ACHN (cell line): ENCODE results near the gene SLC16A10.
"Not testable (repeated sequence)": the region's sequence is repeated elsewhere in the genome, so short reads cannot be mapped to it uniquely, and the experiment has no call there.

Experiments
- DNase-seq: peaks from one replicate; pipeline ENCODE4 v3.0.0-alpha.2; 2015
- in situ Hi-C: cut with HindIII; loops from 2 replicates; pipeline ENCODE4 v1.10.0; 2017; ENCODE audit warnings: low sequenced_read_pairs, low pct_ligation_motif_present, low pct_unique_long_range_greater_than_20kb

Gene SLC16A10

DNA sequence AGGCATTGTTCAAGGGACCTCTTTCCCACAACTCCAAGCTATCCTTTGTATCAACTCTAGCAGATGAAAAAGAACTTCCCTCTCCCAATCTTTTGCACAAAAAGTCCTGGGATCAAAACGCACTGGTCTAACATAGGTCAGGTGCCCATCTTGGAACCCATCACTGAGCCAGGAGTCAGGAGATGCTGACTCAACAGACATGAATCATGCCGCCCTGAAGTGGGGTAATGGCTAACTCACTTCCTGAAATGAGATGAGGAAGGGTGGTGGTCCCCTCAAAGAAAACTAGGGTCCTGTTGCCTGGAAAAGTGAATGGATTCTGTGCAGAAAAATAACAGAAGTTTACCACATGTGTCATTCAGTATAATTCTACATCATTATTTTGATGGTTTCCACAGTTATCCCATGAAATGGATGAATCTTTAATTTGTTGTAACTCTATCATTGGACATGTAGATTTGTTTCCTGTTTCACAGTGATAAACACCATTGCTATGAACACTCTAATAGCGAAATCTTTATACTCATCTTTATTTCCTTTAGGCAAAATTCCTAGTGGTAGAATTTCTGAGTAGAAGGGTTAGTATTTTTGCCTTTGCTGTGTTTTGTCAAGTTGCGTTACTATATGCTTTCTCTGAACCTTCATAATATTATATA lies 151.3 kb downstream of the SLC16A10 start:
- in situ Hi-C loops, result no loop called here
- peak; percentile 62 for DNase-seq

DNA sequence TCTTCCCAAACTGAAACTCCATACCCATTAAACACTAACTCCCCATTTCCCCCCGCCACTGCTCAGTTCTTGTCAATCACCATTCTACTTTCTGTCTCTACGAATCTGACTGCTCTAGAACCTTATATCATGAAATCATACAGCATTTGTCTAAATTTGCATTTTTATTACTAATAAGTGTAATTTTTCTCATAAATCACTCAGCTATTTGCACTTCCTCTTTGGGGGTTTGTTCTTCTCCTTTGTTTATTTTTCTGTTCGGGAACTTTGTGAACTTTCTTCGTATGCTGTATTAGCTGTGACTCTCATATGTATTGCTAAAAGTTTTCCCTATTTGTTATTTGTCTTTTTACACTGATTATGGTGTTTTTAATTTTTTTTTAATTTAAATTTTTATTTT lies 152.2 kb downstream of the SLC16A10 start:
- DNase-seq, result no peak
- in situ Hi-C loops, result no loop called here

DNA sequence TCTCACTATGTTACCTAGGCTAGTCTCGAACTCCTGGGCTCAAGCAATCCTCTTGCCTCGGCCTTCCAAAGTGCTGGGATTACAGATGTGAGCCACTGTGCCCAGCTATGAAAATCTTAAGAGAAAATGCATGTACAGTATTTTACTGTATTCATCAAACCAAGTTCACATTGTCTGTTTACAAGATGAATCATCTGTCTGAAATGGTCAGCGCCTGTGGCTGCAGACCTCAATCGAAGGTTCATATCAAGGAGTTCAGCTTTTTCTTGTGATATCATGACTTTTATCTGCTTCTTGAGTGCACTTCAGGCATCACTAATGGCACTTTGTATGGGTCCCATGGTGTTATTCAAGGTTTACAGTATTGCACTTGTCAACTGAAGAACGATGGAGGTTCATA lies 155.1 kb downstream of the SLC16A10 start:
- DNase-seq, result peak; percentile 19

DNA sequence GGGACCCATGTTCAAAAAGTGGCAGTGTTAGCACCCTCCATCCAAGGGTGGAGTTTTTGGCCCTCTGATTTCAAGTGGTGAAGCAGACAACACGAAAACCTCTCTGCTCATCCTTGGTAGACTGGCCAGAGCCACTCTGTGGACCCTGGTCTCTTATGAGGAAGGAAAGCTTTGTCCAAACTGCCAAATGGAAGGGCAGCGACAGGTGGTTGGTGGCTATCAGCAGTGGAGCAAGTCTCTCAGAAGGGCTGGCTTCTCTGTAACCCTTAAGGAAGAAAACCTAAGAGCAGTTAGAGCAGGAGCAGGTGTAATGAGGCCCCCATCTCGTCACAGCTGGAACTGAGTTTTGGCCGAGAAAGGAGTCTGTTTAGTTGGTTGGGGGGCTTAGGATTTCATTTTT lies 155.8 kb downstream of the SLC16A10 start:
- in situ Hi-C loops, result no loop called here
- DNase-seq, result no peak

More for the DNA sequence above, 155.1 kb downstream of the SLC16A10 start:
- in situ Hi-C loops, result no loop called here

DNA sequence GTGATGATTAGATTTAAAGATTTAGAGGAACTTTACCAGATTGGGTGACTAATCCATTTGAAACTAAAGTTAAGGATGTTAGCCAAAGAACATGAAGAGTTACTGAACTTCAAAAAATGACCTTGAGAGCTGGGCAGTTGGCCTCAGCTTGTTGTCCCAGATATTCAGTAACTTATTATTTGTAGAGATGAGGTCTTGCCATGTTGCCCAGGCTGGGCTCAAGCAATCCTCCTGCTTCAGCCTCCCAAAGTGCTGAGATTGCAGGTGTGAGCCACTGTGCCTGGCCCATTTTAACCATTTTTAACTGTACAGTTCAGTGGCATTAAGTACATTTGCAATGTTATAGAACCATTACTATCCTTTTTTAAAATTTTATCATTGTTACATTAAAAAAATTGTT lies 161.5 kb downstream of the SLC16A10 start:
- no peak for DNase-seq
- in situ Hi-C loops, result no loop called here

DNA sequence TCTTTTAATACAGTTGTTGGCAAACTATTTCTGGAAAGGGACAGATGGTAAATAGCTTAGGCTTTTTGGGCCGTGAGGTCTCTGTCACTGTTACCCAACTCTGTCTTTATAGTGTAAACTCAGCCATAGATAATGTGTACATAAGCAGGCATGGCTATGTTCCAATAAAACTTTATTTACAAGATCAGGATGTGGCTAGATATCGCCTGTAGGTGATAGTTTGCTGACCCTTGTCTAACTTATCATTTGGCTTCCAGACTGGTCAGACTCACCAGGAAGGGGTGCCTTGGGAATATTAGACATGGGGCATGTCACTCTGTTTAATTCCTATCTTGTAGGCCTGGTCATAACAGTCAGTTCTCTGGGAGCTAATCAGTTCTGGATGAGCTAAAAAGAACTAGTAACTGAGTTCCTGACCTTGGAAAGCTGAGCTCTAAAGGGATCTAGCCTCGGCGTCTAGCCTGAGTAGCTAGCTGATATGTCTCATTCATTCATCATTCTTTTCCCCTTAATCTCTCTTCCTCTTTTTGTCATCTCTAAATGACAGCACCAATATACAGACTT lies 163.6 kb downstream of the SLC16A10 start:
- DNase-seq, result no peak
- in situ Hi-C loops, result no loop called here

DNA sequence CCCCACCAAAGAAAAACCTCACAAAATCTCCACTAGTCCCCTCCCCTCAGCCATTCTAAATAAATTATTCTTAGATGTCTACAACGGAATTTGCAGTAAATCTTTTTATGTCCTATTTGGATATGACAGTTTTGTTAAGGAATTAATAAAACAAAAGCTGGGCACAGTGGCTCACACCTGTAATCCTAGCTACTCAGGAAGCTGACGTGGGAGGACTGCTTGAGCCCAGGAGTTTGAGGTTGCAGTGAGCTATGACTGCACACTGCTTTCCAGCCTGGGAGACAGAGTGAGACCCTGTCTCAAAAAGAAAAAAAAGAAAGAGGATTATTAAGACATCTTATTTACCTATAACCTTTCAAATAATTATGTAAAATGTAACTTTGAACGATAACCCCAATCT lies 165.4 kb downstream of the SLC16A10 start:
- no peak for DNase-seq
- in situ Hi-C loops, result no loop called here

DNA sequence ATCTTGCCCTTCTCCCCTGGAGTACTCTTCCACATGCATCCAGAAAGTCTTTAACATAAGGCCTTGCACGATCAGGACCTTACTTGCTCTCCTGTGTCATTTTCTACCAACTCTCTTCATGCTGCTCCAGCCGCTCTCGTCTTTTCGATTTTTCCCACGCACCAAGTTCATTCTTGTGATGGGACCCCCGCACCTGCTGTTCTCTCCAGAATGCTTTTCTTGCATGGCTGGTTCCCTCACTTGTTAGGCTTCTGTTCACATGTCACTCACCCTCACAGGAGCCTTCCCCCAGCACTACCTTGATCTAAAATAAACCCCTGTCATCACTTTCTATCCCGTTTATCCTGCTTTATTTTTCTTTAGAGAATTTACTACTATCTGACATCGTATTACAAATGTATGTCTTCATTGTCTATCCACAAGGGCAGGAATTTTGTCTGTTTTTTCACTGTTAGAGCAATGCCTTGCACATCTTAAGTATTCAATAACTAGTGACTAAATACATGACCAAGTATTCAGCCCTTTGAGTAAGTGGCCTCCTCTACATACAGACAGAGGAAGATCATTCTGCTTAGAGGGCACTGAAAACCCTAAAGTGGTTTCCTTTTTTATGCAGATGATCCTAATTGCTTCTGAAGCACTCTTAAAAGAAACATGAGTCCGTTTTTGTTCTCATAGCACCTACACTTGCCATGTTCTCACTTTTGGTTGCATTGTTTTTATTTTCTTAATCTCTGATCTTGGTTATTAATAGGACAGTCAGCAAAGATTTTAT lies 166.9 kb downstream of the SLC16A10 start:
- in situ Hi-C loops, result no loop called here
- no peak for DNase-seq

DNA sequence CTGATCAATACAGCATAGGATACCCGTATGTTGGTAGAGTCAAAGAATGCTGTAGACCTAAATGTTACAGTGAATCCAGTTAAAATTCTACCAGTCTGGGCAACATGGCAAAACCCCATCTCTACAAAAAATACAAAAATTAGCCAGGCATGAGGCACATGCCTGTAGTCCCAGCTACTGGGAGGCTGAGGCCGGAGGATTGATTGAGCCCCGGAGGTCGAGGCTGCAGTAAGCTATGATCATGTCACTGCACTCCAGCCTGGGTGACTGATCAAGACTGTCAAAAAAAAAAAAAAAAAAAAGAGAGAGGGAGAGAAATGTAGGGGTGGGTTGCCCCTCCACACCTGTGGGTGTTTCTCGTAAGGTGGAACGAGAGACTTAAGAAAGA lies 167.5 kb downstream of the SLC16A10 start:
- in situ Hi-C loops, result no loop called here
- DNase-seq, result no peak

DNA sequence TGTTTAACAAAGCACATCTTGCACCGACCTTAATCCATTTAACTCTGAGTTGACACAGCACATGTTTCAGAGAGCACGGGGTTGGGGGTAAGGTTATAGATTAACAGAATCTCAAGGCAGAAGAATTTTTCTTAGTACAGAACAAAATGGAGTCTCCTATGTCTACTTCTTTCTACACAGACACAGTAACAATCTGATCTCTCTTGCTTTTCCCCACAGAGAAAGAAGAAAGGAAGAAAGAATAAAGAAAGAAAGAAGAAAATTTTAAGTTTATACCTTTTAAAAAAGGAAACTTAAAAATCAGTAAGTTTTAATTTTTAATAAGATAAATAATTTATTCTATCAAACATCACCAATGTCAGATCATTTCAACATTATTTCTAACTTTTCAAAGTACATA lies 168.5 kb downstream of the SLC16A10 start:
- in situ Hi-C loops, DNase-seq: not testable (repeated sequence)

DNA sequence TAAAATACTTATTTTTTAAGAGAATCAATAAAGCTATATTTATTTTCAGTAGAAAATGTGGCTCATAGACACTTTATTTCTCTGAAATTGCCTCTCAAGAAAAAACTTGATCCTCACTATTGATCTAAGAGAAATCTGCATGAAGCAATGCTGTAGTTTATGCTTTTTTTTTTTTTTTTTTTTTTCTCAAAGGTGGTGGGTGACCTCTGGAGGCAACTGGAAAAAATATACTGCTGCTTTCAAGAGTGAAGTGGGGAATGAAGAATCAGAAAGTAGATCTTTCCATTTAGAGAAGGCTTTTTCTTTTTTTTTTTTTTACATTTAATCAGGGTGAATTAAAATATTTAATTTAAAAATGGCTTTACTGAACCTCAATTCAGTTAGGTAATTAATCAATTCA lies 169.3 kb downstream of the SLC16A10 start:
- in situ Hi-C loops, result no loop called here
- peak; percentile 42 for DNase-seq

DNA sequence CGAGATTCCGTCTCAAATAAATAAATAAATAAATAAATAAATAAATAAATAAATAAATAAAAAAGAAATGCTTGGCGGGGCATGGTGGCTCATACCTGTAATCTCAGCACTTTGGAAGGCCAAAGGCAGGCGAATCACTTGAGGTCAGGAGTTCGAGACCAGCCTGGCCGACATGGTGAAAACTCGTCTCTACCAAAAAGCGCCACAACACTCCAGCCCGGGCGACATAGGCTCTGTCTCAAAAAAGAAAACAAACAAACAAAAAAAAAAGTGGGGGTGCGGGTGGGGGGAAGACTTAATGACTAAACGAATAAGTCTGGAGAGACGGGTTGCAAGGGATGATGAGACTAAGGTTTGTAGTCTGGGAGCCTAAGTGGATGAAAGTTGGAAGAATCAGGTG lies 170.7 kb downstream of the SLC16A10 start:
- in situ Hi-C loops, result no loop called here
- no peak for DNase-seq

DNA sequence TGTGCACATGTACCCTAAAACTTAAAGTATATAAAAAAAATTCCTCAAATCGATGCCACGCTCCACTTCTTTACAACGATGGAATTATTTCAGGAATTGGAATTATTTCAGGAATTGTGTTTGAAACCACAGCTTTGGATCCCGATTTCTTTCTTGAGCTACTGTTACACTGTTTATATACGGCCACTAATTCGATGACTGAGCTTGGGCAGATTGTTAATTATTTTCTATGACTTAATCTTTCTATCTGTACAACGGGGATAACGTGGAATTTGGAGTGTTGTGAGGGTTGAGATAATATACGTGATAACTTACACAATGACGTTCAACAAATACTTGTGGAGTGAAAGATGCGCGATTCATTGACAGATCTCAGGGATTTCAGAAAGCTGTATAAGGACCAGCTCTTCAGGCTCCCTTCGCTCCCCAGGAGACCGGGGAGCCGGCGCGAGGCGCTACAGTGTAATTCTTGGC lies 171.3 kb downstream of the SLC16A10 start:
- in situ Hi-C loops, result no loop called here
- DNase-seq, result peak; percentile 67

DNA sequence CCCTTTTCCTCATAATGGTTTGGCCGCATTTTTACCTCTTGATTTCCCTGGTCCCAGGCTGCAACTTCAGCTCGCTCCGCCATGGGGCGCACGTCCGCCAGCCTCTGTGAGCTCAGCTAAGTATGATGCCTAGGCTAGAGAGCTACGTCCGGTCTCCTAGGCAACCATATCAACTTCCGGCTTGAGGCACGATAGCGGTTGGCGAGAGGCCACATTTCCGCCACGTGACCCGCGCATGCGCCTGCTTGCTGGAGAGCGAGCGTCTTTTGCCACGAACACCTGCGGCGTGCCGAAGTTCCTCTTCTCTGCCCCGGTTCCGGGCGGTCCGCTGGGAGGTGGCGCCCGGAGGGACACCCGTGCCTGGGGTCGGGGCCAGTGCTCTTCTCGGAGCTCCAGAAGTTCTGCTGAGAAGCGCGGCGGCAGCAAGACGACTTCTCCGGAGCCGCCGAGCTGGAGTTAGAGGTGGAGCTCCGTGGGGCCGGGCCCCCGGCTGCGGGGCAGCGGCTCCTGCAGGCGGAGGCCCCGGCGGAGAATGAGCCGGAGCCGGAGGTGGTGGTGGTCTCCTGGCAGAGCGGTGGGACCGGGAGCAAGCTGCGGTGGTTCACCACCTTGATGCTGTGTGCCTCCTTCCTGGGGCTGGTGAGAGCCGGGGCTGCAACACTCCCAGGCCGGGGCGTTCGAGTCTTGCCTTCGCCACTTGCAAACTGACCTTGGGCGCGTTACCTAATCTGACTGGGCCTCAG lies 172.0 kb downstream of the SLC16A10 start:
- in situ Hi-C loops, result no loop called here
- peak; percentile 98 for DNase-seq

DNA sequence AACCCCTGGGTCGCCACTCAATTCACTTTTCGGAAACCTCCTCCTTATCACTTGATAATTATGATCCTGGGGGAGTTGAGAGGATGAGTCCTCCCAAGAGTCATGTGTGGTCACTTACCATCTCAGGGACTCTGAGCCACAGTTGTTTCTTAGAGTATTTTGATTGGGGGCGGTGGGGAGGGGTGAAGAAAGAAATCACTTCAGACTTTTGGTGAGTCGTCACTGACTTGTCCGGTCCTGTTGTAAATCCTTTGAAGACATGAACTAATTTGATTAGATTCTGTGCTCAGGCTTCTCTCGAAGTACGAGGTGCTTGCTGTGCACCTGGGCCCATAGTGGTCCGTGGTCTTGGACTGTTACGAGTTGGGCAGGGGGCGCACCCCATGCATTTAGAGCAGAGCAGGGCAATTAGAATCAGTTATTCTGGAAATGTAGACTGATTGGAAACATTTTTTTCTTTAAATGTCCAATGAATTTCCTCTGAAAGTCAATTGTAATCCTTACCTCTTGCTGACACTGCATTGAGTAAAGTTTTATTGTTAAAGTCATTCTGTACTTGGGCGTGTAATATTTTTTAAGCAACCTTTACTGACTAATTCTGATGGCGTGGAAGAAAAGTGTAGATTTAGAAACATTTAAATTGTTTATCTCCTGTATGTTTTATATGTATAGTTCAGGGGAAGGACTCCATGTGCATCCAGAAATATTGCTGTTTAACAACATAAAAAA lies 173.4 kb downstream of the SLC16A10 start:
- in situ Hi-C loops, result no loop called here
- DNase-seq, result no peak

DNA sequence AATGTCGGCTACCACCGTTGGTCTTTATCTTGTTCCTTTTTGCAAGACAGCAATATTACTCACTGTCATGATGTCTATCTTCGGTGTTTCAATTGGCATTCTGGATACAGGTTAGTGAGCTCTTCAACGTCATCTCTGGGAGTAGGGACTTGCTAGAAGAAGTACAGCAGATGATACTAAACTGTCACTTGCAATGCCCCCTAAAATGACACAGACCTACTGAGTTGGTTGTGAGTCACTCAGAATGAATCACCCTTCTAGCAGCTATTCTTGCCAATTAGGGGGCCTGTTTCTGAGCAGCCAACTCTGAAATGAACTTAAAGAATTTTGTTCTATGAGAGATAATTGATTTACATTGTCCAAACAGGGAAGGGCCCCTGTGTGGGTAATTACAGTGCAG lies 176.5 kb downstream of the SLC16A10 start:
- in situ Hi-C loops, result no loop called here
- peak; percentile 57 for DNase-seq

DNA sequence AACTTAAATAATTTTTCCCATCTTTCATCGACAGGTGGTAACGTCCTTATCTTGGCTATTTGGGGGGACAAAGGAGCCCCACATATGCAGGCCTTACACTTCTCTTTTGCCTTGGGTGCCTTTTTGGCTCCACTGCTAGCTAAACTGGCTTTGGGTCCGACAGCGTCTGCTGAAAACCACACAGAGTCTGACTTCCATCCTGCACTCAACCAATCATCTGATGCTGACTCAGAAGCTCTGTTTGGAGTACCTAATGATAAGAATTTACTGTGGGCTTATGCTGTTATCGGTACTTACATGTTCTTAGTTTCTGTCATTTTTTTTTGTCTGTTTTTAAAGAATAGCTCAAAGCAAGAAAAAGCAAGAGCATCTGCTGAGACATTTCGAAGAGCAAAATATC lies 178.5 kb downstream of the SLC16A10 start:
- in situ Hi-C loops, result no loop called here

DNA sequence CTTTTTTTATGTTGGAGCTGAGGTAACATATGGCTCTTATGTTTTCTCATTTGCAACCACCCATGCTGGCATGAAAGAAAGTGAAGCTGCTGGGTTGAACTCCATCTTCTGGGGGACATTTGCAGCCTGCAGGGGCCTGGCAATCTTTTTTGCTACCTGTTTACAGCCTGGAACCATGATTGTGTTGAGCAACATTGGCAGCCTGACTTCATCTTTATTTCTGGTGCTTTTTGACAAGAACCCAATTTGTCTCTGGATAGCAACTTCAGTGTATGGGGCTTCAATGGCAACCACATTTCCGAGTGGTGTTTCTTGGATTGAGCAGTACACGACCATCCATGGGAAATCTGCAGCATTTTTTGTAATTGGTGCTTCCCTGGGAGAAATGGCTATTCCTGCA lies 179.0 kb downstream of the SLC16A10 start:
- DNase-seq, result no peak
- in situ Hi-C loops, result no loop called here

More for the DNA sequence above, 178.5 kb downstream of the SLC16A10 start:
- no peak for DNase-seq
